HG03159 (cell line): ENCODE measurements around the gene N4BP2L1.
"Not testable (repeated sequence)": the region's sequence is repeated elsewhere in the genome, so short reads cannot be mapped to it uniquely, and the experiment has no call there.

Experiments used
- ATAC-seq: cut with Tn5 transposase; IDR thresholded peaks from one replicate; pipeline ENCODE4 v1.9.1; 2021; ENCODE audit warnings: mild to moderate bottlenecking, moderate library complexity; ENCODE audit not compliant: unreplicated experiment

Gene N4BP2L1

DNA sequence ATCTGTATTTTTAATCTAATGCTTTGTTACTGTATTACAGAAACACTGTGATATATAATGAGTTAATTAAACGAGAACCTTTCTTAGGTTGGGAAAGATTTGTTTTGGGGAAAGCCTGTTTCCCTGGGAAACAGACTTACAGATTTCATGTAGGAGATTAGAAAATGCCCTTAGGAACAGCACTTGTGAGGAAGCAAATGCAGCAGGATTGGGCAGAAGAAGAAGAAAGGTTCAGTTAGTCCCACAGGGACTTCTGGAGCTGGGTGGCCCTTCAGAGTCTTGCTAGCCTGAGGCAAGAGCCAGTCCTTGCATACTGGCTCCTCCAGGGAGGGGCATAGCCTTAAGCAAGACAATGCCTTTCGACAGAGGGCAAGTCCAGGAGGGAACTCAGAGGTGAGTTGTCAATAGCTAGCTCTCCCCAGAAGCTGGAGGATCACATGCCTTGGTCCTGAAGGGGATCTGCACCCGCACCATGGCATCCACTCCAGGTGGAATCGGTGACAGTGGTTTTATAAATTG, 36.8 kb downstream of the N4BP2L1 start:
- no peak for ATAC-seq

DNA sequence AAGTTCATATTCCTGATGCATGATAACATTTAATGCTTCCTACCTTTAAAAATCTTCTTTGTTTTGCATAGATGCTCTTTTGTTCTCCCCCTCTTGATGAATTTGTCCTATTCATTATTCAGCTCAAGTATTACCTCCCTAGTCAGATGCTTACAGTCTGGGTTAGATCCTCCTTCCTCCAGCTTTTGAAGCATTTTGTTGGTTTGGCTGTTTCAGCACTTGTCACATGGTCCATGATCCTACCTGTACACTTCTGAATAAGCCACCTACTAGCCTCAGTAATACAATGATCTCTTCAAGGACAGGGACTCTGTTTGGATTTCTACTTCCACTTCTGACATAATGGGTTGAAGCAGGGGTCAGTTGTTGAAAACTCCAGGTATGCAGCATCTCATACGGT, 37.4 kb downstream of the N4BP2L1 start:
- ATAC-seq, result no peak

DNA sequence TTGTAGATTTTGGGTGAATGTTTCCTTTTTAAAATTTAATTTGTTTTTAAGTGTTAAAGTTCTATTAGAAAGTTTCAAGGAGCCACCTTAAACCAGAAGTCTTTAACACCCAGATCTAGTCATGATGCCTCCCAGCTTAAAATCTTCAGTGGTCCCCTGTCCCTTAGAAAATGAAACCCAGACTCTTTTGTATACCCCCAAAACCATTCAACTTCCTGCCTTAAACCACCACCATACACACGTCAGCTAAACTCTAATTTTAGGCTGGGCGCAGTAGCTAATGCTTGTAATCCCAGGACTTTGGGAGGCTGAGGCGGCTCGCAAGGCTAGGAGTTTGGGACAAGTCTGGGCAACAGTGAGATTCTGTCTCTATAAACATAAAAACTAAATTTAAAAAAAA, 37.9 kb downstream of the N4BP2L1 start:
- ATAC-seq, result no peak

DNA sequence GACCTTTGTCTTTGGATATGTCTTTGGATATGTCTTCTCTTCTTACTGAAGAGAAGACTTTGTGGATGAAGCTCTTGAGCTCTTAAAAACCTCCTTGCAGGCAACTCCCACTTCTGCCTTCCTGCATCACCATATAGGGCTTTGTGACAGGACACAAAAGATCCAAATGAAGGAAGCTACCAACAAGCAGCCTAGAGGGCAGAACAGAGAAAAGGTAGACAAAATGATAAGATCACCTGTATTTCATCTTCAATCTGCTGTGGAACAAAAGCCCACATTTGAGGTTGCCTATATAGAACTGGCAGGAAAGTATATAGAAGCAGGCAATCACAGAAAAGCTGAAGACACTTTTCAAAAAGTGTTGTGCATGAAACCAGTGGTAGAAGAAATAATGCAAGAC, 42.5 kb downstream of the N4BP2L1 start:
- ATAC-seq, result no peak

DNA sequence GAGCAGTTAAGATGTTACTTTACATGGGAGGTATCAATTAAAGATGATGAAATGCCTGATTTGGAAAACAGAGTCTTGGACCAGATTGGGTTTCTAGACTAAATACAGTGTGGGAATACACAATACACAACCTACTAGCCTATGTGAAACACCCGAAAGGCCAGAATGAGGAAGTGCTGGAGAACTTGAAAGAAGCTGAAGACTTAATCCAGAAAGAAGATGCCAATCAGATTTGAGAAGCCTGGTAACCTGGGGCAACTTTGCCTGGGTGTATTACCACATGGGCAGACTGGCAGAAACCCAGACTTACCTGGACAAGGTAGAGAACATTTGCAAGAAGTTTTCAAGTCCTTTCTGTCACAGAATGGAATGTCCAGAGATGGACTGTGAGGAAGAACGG, 43.2 kb downstream of the N4BP2L1 start:
- no peak for ATAC-seq

DNA sequence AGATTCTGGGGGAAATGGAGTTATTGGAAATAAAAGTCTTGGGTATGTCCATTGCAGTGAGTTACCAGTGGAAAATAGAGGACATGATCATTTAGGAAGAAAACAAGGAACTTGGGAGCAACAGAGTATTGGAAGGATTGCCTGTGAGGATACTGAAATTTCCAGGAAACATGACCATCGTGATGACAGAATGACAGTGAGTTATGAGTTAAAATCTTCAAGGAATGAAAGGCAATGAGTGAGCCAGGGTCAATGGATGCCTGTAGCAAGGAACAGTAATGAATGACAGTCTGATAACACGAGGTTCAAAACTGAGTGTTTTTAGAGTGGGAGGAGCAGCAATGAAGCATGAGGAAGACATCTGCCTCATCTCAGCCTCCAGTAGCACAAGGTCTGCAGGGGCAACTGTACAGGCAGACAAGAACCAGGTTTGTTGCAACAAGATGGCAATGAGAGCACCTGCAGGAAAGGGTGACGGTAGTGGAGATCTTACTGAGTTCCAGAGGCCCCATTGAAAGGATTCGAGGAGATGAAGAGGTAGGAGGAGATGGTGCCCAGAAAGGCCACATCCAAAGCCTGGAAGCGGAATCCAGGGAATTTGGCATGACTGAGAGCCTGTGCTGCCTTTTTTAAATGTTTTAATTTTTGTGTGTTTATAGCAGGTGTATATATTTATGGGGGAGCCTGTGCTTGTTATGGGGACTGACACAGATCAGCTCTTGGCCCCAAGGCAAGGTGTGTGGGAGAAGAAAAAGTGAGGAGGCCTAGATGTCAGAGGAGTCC, 43.9 kb downstream of the N4BP2L1 start:
- ATAC-seq, result no peak

DNA sequence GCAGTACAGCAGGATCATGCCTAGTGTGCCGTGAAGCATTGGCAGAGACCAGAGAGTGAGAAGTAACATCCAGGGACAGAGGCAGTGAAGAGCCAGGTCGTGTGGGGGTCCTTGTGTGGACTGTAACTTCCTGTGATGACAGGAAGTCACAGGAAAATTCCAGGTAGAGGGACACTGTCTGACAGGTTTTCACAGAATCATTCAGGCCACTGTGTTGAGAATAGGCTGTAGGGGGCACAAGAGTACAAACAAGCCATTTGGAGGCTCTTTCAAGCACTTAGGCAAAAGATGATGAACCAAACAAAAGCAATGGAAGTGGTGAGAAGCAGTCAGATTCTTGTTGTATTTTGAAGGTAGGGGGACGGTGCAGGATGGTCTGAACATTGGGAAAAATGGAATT, 46.4 kb downstream of the N4BP2L1 start:
- no peak for ATAC-seq

DNA sequence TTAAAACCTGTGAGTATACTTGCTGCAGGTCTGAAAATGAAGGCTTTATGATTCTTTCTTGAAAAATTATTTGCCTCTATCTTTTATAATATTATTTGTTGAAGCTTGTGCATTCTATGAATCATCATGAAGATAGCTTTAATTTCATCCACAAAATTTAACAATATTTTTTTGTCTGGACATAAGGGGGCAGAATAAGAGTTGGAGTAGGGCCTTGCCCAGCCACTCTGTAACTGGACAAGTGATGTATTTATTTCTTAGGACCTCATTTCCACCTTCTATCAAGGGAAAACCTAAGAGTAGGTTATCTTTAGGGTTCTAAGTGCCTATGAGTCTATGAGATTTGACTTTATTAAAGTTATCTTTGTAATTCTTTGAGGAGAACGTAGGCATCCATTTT, 49.9 kb downstream of the N4BP2L1 start:
- no peak for ATAC-seq

DNA sequence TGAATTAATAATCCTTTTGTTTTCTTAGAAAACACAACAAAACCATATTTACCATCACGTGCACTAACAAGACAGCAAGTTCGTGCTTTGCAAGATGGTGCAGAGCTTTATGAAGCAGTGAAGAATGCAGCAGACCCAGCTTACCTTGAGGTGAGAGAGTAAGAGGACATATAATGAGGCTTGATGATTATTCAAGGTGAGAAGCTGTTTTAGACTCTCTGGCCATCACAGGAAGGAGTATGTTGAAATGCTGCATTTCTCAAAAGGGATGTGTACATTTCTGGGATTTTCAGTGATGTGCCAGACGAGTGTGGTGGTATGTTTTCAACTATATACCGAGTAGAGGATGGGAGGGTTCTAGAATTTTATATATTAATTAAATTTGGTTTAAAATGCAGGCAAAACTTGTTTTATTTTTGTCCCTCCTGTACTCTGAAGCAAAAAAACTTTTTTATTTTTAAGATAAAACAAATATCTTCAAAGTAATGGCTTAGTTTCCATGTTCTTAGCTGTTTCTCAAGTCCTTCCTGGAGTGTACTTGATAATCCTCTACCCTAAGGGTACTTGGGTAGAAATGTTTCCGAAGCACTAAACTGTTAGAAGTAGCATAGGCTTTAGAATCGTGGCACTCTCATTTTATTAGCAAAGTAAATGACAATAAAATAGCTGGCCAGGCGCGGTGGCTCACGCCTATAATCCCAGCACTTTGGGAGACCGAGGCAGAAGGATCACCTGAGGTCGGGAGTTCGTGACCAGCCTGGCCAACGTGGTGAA, 51.1 kb downstream of the N4BP2L1 start:
- no peak for ATAC-seq

DNA sequence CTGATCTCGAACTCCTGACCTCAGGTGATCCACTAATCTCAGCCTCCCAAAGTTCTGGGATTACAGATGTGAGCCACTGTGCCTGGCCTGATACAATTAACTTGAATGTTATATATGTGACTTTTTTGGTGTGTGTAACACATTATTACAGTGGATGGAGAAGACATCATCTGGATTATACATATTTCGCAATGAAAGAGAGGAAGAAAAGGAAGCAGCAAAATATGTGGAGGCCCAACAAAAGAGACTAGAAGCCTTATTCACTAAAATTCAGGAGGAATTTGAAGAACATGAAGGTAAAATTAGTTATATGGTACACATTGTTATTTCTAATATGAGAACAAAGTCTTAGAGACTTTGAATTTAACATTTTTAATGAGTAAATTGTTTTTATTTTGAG, 57.1 kb downstream of the N4BP2L1 start:
- no peak for ATAC-seq

DNA sequence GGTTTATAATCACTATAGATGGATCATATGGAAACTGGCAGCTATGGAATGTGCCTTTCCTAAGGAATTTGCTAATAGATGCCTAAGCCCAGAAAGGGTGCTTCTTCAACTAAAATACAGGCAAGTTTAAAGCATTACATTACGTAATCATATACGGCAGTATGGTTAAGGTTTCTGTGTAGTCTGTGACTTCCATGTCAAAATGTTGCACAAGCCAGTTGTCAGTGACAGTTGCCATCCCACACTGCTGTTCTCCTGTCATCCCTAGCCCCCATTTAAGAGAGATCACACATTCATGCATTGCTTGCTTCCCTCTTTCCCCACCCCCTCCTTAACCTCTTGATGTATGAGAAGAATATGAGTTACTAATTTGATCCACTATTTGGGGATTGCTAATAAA, 65.4 kb downstream of the N4BP2L1 start:
- no peak for ATAC-seq

DNA sequence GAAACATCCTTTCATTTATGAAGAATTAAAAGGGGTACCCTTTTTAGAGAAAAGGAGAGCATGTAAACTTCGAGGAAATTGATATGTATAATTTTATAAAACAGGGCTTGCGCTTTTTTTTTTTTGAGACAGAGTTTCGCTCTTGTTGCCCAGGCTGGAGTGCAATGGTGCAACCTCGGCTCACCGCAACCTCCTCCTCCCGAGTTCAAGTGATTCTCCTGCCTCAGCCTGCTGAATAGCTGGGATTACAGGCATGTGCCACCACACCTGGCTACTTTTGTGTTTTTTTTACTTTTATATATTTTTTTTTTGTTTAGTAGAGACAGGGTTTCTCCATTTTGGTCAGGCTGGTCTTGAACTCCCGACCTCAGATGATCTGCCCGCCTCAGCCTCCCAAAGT, 72.0 kb downstream of the N4BP2L1 start:
- ATAC-seq, result not testable (repeated sequence)

DNA sequence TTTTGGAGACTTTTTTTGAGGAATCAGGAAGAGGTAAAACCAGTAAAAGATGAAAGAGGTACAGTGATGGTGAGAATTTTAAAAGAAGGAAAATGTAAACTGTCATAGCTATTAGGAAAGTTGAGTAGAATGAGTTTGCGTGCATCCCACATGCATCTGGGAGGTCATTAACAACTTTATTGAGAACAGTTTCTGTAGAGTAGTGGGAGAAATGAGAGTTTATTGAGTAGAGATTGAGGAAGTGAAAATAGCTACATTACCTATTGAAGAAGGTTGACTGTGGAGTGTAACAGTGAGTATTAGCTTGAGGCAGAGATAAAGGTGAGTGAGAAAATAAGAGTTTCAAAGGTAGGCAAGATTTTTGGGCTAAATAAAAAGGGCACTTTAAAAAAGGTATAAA, 73.9 kb downstream of the N4BP2L1 start:
- peak; percentile 78 for ATAC-seq

DNA sequence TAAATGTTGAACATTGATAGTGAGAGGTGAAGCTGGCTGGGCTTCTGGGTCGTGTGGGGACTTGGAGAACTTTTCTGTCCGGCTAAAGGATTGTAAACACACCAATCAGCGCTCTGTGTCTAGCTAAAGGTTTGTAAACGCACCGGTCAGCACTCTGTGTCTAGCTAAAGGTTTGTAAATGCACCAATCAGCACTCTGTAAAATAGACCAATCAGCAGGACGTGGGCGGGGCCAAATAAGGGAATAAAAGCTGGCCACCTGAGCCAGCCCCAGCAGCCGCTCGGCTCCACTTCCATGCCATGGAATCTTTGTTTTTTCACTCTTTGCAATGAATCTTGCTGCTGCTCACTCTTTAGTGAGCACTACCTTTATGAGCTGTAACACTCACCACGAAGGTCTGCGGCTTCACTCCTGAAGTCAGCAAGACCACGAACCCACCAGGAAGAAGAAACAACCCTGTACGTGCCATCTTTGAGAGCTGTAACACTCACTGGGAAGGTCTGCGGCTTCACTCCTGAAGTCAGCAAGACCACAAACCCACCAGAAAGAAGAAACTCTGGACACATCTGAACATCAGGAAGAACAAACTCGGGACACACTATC, 77.0 kb downstream of the N4BP2L1 start:
- ATAC-seq, result not testable (repeated sequence)
